Measurements from ENCODE around the gene EEF2K.

EEF2K gene

GRCh38 chr16:22253272-22253671 is 47.2 kb downstream of the EEF2K start:
- no peak for DNase-seq

GRCh38 chr16:22255335-22255734 is 49.3 kb downstream of the EEF2K start:
- DNase-seq, result no peak

DNA sequence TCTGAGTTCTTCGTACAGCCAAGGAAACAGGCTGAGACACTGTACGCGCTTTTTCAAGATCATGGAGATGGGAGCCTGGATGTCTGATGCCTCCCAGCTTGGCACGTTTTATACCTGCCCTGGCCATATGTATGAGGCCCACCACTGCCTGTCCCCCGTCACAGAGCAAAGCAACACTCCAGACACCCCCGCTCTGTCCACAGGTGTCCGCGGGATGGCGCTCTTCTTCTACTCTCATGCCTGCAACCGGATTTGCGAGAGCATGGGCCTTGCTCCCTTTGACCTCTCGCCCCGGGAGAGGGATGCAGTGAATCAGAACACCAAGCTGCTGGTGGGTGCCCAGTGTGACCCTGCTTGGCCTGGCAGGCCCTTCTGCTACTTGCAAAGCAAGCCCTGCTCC is 51.4 kb downstream of the EEF2K start:
- DNase-seq, result no peak

- DNase-seq, result no peak
These were observed 54.4 kb downstream of the EEF2K start for GRCh38 chr16:22260490-22260889.

DNA sequence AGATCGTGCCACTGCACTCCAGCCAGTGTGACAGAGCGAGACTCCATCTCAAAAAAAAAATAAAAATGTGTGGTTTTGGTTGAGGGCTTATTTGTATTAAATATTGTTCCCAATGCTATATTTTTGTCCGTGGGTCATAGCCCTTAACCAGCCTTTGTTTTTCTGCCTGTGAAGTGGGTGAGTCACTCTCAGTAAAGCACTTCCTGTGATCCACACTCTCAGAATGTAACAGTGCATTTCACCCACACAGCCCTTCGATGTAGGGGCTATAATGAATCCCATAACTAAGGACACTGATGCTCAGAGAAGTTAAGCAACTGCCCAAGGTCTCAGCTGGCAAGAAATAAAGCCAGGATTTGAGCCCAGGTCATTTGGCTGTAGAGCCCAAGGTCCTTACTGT is 56.4 kb downstream of the EEF2K start:
- DNase-seq, result no peak

GRCh38 chr16:22264786-22265185 is 58.7 kb downstream of the EEF2K start:
- no peak for DNase-seq

DNA sequence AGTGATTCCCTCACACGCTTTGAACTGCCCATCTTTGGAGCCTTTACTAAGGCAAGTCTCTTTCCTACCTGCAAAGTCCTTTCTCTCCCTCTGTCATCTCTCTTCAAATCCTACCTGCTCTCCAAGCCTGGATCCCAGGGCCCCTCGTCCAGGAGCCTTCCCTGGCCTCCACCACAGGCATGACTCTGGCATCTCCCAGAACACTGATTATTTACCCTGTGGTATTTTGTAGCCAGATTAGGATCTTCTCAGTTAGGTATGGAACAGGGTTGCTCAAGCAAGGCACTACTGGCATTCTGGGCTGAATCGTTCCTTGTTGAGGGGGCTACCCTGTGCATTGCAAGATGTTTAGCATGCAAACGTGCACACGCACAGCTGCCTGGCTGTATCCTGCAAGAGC is 59.3 kb downstream of the EEF2K start:
- no peak for DNase-seq

DNA sequence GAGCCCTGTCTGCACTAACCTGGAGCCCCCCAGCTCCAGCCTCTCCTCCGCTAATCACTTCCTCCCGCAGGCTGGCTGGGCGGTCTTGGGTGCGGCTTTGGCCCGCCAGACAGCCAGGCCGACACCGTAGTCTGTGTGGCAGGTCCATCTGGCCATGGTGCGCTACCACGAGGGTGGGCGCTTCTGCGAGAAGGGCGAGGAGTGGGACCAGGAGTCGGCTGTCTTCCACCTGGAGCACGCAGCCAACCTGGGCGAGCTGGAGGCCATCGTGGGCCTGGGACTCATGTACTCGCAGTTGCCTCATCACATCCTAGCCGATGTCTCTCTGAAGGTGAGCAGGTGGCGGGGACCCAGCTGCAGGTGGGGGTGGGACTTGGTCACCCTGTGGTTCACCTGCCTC is 60.5 kb downstream of the EEF2K start:
- DNase-seq, result no peak

GRCh38 chr16:22267764-22268163 is 61.7 kb downstream of the EEF2K start:
- no peak for DNase-seq

DNA sequence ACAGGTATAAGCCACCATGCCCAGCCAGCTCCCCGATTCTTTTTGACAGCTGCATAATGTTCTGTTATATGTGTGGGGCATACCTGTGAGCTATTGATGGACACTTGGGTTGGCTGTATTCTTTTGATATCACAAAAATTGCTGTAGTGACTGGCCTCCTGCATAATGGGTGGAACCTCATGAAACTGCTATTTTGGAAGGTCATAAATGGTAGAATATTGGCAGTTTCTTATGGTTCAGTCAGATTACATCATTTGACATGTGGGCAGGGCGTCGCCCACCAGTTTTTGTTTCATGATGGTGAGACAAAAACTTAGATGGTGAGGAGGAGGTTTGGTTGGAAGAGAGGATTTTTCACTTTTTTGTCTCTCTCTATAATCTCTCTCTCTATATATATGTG is 64.4 kb downstream of the EEF2K start:
- DNase-seq, result no peak

DNA sequence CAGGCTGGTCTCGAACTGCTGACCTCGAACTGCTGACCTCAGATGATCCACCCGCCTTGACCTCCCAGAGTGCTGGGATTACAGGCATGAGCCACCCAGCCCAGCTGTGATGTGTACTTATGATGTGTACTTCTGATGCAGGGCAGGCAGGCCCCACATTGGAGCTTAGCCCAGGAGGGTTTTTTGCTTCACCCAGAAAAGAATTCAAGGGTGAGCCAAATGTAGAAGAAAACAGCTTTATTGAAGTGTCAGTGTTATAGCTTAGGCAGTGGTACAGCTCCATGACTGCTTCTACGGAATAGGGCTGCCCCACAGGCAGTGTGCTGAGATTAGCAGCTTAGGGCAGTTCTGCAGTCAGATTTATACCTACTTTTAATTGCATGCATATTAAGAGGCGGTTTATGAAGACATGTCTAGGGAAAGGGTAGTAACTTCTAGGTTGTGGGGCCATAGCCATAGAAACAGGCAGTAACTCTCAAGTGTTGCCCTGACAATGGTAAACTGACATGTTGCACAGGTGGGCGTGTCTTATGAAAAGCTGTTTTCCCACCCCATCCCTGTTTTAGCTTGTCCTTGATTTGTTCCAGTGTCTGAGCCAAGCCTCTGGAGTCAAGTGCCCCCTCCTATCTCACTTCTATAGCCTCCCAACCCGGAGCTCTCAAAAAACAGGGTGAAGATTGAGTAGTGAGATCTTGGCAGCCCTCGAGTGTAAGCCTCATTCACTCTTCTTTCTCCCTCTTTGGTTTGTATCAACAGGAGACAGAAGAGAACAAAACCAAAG is 67.0 kb downstream of the EEF2K start:
- no peak for DNase-seq

DNA sequence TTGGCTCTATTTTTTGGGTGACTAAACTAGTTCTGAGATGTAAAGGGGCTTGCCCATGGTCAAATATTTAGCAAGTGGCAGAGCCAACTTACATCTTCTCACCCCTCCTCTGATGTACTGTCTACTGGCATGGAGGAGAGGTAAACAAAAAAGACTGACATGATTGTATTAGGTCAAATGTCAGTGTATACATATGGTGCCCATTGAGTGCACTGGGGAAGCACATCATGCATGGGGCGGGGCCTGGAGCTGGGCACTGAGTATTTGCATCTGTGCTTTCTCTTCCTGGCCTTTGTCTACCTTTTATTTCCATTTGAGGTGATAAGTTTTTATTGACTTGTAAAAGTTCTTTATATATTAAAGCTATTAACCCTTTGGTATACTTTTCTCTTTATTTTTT is 68.8 kb downstream of the EEF2K start:
- DNase-seq, result no peak

DNA sequence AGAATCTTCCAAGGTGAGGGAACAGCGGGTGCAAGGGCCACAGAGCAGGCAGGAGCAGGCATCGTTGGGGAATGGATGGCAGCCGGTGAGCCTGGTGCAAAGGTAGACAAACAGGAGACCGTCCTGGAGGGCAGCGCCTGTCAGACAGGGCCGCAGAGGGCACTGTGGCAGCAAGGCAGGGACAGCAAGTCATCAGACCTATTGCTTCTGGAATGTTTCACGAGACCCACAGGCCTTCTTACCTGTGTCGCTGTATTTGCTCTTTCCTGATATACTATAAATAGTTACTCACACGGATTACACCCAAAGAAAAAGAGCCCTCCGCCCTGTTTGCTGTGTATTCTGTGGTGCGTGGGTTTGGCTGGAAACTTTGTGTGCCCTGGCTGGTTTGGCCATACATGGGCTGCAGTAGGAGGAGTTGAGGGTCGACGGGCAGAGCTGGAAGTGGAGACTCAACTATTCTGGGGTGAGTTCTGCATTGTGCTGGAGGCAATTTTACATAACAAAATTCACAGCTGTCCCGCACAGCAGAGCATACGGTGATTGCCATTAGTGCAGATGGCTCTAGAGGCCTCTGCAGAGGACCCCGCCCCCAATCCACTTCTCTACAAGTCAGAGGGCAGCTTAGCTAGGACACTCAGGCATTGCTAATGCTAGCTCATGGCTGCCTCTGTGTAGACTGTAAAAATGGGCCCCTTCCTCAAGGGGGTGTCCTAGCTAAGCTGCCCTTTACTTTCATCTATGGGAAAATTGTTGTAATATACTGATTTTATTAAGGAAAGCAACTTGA is 72.6 kb downstream of the EEF2K start:
- DNase-seq, result no peak

GRCh38 chr16:22282254-22282892 is 76.3 kb downstream of the EEF2K start:
- DNase-seq, result no peak

DNA sequence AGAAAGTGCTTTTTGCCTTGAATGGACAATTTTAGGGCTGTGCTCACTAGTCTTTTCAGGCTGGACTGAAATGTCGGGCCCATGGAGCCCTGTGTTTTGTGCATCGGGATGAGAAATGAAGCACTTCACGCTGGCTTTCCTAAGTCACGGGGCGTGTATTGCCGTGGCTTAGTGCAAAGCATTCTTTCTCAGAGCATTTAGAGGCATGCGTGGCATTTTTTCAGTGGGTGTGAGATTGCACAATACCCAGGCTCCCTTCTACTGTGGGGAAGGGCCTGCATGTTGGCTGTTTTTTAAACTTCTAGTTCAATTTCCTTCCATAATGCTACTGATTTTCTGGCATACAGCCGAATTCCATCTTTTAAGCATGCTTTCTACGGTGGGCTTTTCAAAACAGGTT is 78.6 kb downstream of the EEF2K start:
- DNase-seq, result no peak

DNA sequence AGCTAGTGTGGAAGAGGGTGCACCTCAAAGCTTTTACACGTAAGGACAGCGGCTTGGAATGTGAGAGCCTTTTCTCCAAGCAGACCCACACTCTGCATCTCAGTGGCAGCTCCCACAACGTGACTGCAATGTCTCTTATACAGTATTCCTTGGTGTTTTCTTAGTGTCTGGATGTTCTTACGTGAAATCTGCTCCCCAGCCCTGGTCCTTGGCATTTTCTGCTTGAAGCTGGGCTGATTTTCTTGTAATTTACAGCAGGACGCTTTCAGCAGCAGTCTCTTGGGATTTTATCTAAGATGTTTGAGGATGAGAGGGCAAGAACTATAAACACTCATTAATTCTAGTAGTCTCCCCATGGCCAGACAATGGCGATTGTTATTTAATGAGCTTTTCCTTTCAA is 79.0 kb downstream of the EEF2K start:
- DNase-seq, result no peak

DNA sequence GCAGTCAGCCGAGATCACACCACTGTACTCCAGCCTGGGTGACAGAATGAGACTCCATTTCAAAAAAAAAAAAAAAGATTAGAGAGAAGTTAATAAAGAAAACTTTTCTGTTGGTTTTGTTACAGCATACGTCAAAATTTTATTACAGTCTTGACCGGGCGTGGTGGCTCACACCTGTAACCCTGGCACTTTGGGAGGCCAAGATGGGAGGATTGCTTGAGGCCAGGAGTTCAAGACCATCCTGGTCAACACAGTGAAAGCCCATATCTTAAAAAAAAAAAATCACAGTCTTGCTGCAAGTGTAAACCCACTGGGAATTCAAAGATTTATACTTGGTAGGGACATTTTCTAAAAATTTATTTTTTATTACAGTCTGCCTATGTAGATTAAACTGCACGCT is 84.9 kb downstream of the EEF2K start:
- DNase-seq, result no peak

GRCh38 chr16:22291860-22292318 is 85.8 kb downstream of the EEF2K start:
- no peak for DNase-seq

GRCh38 chr16:22292320-22292719 is 86.2 kb downstream of the EEF2K start:
- no peak for DNase-seq

GRCh38 chr16:22293137-22294106 is 87.3 kb downstream of the EEF2K start:
- no peak for DNase-seq

- no peak for DNase-seq
These were observed 90.4 kb downstream of the EEF2K start for GRCh38 chr16:22296225-22297113.
